ENCODE results near the gene EPB41. TPM values are rescaled to one million over a fixed set of nuclear protein-coding genes. Genes with fewer than 3 reads are reported as not detected.

EPB41 gene
- total and polyA plus RNA-seq, 9 of the 15 experiments (the other 6 are each of a cell fraction or from before 2014, with no cell fraction given): 3.7 to 213 (median 141) TPM

DNA sequence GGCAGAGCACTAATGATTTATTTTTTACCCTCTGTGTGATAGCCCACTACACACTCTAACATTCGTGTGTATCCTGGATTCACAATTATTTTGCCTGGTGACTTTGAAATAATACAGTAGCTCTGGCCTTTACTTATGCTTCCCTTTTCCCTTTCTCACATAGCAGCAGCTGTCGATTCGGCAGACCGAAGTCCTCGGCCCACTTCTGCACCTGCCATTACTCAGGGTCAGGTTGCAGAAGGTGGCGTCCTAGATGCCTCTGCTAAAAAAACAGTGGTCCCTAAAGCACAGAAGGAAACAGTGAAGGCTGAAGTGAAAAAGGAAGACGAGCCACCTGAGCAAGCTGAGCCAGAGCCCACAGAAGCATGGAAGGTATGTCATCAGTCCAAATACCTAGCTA, 138.6 kb downstream of the EPB41 start:
- Histone ChIP-seq H3K27me3 (ENCODE audit: control insufficient read depth in 2 of 2, insufficient read depth in 2 of 2, low read length in 2 of 2) (no peaks in the 10 kb centered on the region), H3K36me3 (ENCODE audit: control insufficient read depth, insufficient read depth, low read length) (peaks cover 64% of the 10 kb centered on the region), H3K9ac (ENCODE audit: insufficient read depth in 1 of 2, low read depth in 2 of 2, low read length in 2 of 2) (no peak overlapping the region), H3K9me1 (ENCODE audit: control insufficient read depth, insufficient read depth, low read length) (no peaks in the 10 kb centered on the region), H2AFZ (ENCODE audit: low read depth, low read length) (no peak overlapping the region), H3K27ac (ENCODE audit: extremely low read depth, low read depth, low read length) (no peak overlapping the region), H4K20me1 (replicated peaks; ENCODE audit: control insufficient read depth, insufficient read depth, low read length) (no peaks in the 10 kb centered on the region), H3K4me1 (replicated peaks in 1 of 2; ENCODE audit: control insufficient read depth in 2 of 2, insufficient read depth in 2 of 2, low read length in 2 of 2) (no peaks in the 10 kb centered on the region), H3K79me2 (ENCODE audit: control insufficient read depth, insufficient read depth, low read length) (no peaks in the 10 kb centered on the region), H3K9me3 (replicated peaks; ENCODE audit: control insufficient read depth, insufficient read depth, low read depth, low read length) (no peaks in the 10 kb centered on the region), H3K4me2 (ENCODE audit: insufficient read depth, low read length) (no peak overlapping the region), H3K4me3 (no peak overlapping the region)
- ATAC-seq (no peak), FAIRE-seq (no peak), DNase-seq (ENCODE audit: extremely low read depth in 1 of 4, low spot score in 3 of 4) (no peak)
- BruUV-seq (replicated peaks): no TSS peak
- ChIA-PET CTCF (ENCODE audit: low intra/inter-chr PET ratio) (interaction anchor here (0.6 kb wide), 1 partner anchor 1059 kb away, joined by 3 read pairs; no protein-coding TSS in a partner anchor), POLR2A (interaction anchor here (0.5 to 2.7 kb wide), 4 partner anchors 11 to 167 kb away, joined by 3 to 9 read pairs (median 4); no protein-coding TSS in a partner anchor)
- intact Hi-C loops (cut with micrococcal nuclease) (no loop called here), in situ Hi-C loops (cut with MboI) (no loop called here)
- 97% methylated on average over 7 of the region's 7 CpGs for WGBS (ENCODE audit: insufficient coverage, low coverage, missing lambda C conversion rate)
- no peak for TF ChIP-seq FOXJ2 (tag; IDR thresholded peaks at IDR 0.05)
- TF ChIP-seq ARID2 (IDR thresholded peaks at IDR 0.05): no peak
- TF ChIP-seq, protein P1, sequence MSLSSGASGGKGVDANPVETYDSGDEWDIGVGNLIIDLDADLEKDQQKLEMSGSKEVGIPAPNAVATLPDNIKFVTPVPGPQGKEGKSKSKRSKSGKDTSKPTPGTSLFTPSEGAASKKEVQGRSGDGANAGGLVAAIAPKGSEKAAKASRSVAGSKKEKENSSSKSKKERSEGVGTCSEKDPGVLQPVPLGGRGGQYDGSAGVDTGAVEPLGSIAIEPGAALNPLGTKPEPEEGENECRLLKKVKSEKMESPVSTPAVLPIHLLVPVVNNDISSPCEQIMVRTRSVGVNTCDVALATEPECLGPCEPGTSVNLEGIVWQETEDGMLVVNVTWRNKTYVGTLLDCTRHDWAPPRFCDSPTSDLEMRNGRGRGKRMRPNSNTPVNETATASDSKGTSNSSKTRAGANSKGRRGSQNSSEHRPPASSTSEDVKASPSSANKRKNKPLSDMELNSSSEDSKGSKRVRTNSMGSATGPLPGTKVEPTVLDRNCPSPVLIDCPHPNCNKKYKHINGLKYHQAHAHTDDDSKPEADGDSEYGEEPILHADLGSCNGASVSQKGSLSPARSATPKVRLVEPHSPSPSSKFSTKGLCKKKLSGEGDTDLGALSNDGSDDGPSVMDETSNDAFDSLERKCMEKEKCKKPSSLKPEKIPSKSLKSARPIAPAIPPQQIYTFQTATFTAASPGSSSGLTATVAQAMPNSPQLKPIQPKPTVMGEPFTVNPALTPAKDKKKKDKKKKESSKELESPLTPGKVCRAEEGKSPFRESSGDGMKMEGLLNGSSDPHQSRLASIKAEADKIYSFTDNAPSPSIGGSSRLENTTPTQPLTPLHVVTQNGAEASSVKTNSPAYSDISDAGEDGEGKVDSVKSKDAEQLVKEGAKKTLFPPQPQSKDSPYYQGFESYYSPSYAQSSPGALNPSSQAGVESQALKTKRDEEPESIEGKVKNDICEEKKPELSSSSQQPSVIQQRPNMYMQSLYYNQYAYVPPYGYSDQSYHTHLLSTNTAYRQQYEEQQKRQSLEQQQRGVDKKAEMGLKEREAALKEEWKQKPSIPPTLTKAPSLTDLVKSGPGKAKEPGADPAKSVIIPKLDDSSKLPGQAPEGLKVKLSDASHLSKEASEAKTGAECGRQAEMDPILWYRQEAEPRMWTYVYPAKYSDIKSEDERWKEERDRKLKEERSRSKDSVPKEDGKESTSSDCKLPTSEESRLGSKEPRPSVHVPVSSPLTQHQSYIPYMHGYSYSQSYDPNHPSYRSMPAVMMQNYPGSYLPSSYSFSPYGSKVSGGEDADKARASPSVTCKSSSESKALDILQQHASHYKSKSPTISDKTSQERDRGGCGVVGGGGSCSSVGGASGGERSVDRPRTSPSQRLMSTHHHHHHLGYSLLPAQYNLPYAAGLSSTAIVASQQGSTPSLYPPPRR (CRISPR knock-in tag; IDR thresholded peaks at IDR 0.05; ENCODE audit: borderline replicate concordance): no peak
- TF ChIP-seq, protein P2, sequence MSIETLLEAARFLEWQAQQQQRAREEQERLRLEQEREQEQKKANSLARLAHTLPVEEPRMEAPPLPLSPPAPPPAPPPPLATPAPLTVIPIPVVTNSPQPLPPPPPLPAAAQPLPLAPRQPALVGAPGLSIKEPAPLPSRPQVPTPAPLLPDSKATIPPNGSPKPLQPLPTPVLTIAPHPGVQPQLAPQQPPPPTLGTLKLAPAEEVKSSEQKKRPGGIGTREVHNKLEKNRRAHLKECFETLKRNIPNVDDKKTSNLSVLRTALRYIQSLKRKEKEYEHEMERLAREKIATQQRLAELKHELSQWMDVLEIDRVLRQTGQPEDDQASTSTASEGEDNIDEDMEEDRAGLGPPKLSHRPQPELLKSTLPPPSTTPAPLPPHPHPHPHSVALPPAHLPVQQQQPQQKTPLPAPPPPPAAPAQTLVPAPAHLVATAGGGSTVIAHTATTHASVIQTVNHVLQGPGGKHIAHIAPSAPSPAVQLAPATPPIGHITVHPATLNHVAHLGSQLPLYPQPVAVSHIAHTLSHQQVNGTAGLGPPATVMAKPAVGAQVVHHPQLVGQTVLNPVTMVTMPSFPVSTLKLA (conservative IDR thresholded peaks at IDR 0.05): no peak
- no peak for TF ChIP-seq IRF2 (CRISPR knock-in tag; IDR thresholded peaks at IDR 0.05)
- no peak for TF ChIP-seq MEF2A (IDR thresholded peaks at IDR 0.05; ENCODE audit: control insufficient read depth, low read depth, low read length)
- no peak for TF ChIP-seq ARHGAP35 (IDR thresholded peaks at IDR 0.05; ENCODE audit: partially characterized antibody)
- TF ChIP-seq PRPF4 (IDR thresholded peaks at IDR 0.05; ENCODE audit: insufficient read depth, low read depth, low read length, poor library complexity, severe bottlenecking): no peak
